ENCODE measurements around the gene CASP10. TPM values are rescaled to one million over a fixed set of nuclear protein-coding genes. Genes with fewer than 3 reads are reported as not detected.

The CASP10 gene
- total RNA-seq, 1 donor from 2014 or later: 2.5 TPM

DNA sequence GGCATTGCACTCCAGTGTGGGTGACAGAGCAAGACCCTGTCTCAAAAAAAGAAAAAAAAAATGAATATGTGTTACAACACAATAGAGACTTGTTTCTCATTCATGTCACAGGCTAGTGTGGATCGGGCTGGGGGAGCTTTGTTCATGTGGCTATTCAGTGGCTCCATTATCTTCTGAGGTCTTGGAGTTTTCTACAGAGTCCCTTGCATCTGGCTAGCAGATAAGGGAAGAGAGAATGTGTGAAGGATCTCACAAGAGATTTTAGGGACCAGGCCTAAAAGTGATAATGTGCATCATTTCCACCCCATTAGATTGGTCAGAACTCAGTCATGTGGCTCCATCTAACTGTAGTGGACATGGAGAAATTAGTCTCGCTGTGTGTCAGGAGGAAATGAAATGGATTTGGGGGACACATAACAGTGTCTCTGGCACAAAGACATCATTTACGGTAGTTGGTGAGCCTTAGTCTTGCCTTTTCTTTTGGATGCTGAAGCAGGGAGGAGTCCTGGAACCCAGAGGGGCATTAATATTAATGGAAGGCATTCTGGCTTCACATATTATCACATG, 32.4 kb upstream of the CASP10 start:
- no peak for DNase-seq (ENCODE audit: low read depth)
- Histone ChIP-seq H3K27me3 (ENCODE audit: control insufficient read depth, insufficient read depth, low read length) (no peaks in the 10 kb centered on the region), H3K4me3 (ENCODE audit: low read depth, low read length) (no peak overlapping the region), H3K36me3 (ENCODE audit: control insufficient read depth, insufficient read depth, low read length) (peaks cover 1% of the 10 kb centered on the region)
- TF ChIP-seq, protein P1, sequence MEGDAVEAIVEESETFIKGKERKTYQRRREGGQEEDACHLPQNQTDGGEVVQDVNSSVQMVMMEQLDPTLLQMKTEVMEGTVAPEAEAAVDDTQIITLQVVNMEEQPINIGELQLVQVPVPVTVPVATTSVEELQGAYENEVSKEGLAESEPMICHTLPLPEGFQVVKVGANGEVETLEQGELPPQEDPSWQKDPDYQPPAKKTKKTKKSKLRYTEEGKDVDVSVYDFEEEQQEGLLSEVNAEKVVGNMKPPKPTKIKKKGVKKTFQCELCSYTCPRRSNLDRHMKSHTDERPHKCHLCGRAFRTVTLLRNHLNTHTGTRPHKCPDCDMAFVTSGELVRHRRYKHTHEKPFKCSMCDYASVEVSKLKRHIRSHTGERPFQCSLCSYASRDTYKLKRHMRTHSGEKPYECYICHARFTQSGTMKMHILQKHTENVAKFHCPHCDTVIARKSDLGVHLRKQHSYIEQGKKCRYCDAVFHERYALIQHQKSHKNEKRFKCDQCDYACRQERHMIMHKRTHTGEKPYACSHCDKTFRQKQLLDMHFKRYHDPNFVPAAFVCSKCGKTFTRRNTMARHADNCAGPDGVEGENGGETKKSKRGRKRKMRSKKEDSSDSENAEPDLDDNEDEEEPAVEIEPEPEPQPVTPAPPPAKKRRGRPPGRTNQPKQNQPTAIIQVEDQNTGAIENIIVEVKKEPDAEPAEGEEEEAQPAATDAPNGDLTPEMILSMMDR (IDR thresholded peaks at IDR 0.05; ENCODE audit: insufficient read depth, low read length, poor library complexity, severe bottlenecking): no peak

GRCh38 chr2:201151127-201151981, 31.6 kb upstream of the CASP10 start:
- Histone ChIP-seq H3K36me3 (ENCODE audit: control insufficient read depth, insufficient read depth, low read length) (peaks cover 1% of the 10 kb centered on the region), H3K4me3 (ENCODE audit: low read depth, low read length) (no peak overlapping the region), H3K27me3 (ENCODE audit: control insufficient read depth, insufficient read depth, low read length) (no peaks in the 10 kb centered on the region)
- DNase-seq (ENCODE audit: low read depth): peak; percentile 85
- TF ChIP-seq, protein P1 (IDR thresholded peaks at IDR 0.05; ENCODE audit: insufficient read depth, low read length, poor library complexity, severe bottlenecking): no peak

- TF ChIP-seq, protein P1 (IDR thresholded peaks at IDR 0.05; ENCODE audit: insufficient read depth, low read length, poor library complexity, severe bottlenecking): no peak
- H3K36me3 ChIP-seq (ENCODE audit: control insufficient read depth, insufficient read depth, low read length): peaks cover 1% of the 10 kb centered on the region
These were observed 30.4 kb upstream of the CASP10 start for GRCh38 chr2:201152517-201152916.

DNA sequence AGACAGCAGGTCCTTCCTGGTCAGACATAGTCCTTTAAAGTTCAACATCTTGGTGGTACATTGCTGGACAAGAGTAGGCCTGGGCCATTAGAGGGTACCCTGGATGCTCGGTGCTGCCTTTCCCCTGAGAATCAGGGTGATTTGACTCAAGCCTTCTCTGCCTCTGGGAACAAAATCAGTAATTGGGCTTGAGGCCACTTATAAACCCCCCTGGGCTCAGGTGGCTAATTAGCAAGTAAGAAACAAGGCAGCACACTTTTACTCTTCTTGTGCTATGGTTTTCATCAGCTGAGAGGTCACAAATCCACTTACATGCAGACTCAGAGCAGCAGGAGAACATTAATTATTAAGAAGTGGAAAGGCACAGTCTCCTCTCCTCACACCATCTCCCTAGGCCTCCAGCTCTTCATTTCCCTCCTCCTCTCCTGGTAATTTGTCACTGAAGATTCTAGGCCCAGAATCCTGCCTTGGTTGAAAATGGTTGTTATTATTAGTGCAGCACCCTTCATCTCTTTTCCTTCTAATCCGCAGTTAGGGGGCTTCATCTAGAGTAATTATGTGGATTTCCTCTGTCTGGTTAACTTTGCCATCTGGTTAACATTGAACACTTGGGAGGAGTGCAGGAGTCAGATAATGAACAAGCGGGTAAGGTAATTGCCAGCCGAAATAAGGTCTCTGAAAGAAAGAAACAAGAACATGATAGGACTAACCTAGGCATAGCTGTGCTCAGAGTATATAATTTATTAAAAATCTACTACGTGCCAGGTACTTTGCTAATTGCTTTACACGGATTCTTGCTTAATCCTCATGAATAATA, 29.7 kb upstream of the CASP10 start:
- TF ChIP-seq, protein P1 (IDR thresholded peaks at IDR 0.05; ENCODE audit: insufficient read depth, low read length, poor library complexity, severe bottlenecking): no peak
- Histone ChIP-seq H3K36me3 (ENCODE audit: control insufficient read depth, insufficient read depth, low read length) (peaks cover 1% of the 10 kb centered on the region), H3K27me3 (ENCODE audit: control insufficient read depth, insufficient read depth, low read length) (no peaks in the 10 kb centered on the region), H3K4me3 (ENCODE audit: low read depth, low read length) (no peak overlapping the region)
- no peak for DNase-seq (ENCODE audit: low read depth)

More at GRCh38 chr2:201152517-201152916, 30.4 kb upstream of the CASP10 start:
- no peak overlapping the region for H3K4me3 ChIP-seq (ENCODE audit: low read depth, low read length)
- no peak for DNase-seq (ENCODE audit: low read depth)
- no peaks in the 10 kb centered on the region for H3K27me3 ChIP-seq (ENCODE audit: control insufficient read depth, insufficient read depth, low read length)

- Histone ChIP-seq H3K36me3 (ENCODE audit: control insufficient read depth, insufficient read depth, low read length) (peaks cover 1% of the 10 kb centered on the region), H3K27me3 (ENCODE audit: control insufficient read depth, insufficient read depth, low read length) (no peaks in the 10 kb centered on the region), H3K4me3 (ENCODE audit: low read depth, low read length) (no peak overlapping the region)
- DNase-seq (ENCODE audit: low read depth): no peak
- TF ChIP-seq, protein P1 (IDR thresholded peaks at IDR 0.05; ENCODE audit: insufficient read depth, low read length, poor library complexity, severe bottlenecking): no peak
These were observed 28.1 kb upstream of the CASP10 start for GRCh38 chr2:201154615-201155399.

Data from kidney epithelial cell (primary cell).